Mononuclear cell (primary cell): Measurements from ENCODE around the gene DDR2. TPM values are rescaled to one million over a fixed set of nuclear protein-coding genes. Genes with fewer than 3 reads are reported as not detected.
A peak's percentile ranks its signal among the peaks of the same experiment; 100 is the strongest.
"Not testable (repeated sequence)": the region's sequence is repeated elsewhere in the genome, so short reads cannot be mapped to it uniquely, and the experiment has no call there.

Experiments used
- H3K27me3 ChIP-seq: 2 replicates; pipeline ENCODE4 v1.6.0; 2011; ENCODE audit warnings: low read length, control low read depth; ENCODE audit not compliant: insufficient read depth
- H3K4me1 ChIP-seq: 2 replicates; pipeline ENCODE4 v1.5.1; 2011; ENCODE audit warnings: mild to moderate bottlenecking, low read length, control low read depth; ENCODE audit not compliant: insufficient read depth
- H3K4me3 ChIP-seq: 2 replicates; pipeline ENCODE4 v1.5.1; 2011; ENCODE audit warnings: mild to moderate bottlenecking, low read length, moderate library complexity
- H3K9me3 ChIP-seq: 2 replicates; pipeline ENCODE4 v1.5.1; 2011; ENCODE audit warnings: low read depth, mild to moderate bottlenecking, control low read depth, low read length
- total RNA-seq: library from RNA; depleted of rRNA; stranded (reverse); fragments of >200 nt; gene quantifications from one replicate; pipeline ENCODE4 v1.2.3, GENCODE V29; 2012

Gene DDR2
- total RNA-seq, 1 donor: 1.2 TPM

GRCh38 chr1:162765788-162766187, 133.5 kb downstream of the DDR2 start:
- Histone ChIP-seq H3K4me3 (no peak overlapping the region), H3K9me3 (no peaks in the 10 kb centered on the region), H3K27me3 (no peaks in the 10 kb centered on the region), H3K4me1 (no peaks in the 10 kb centered on the region)

DNA sequence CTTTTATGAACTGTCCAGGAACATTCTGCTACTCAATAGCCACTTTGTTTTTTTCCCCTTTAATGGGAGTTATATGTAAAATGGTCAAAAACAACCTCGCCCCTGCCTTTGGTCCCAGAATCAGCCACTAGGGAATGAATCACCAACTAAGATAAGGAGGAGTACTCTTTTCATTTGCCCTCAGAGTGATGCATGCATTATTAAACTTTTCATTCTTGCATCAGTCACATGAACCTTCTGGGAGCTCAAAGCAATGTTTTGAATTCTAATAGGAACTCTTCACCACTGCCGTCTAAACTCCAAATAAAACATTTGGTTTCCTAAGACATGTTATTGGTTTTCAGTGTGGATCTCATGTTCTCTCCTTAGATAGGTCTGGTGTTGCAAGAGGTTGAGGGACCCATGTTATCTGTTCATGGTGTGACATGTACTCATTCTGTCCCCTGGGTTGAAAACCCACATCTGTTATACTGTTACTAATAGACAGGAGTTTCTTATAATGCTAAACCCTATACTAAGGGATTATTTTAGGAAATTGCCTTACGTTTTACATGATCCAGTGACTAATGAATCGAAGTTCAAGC, 140.4 kb downstream of the DDR2 start:
- Histone ChIP-seq H3K9me3 (no peaks in the 10 kb centered on the region), H3K4me3 (no peak overlapping the region), H3K4me1 (no peaks in the 10 kb centered on the region), H3K27me3 (no peaks in the 10 kb centered on the region)

GRCh38 chr1:162774007-162774406, 141.7 kb downstream of the DDR2 start:
- Histone ChIP-seq H3K4me1 (no peaks in the 10 kb centered on the region), H3K27me3 (peaks cover 6% of the 10 kb centered on the region), H3K9me3 (no peaks in the 10 kb centered on the region), H3K4me3 (no peak overlapping the region)

GRCh38 chr1:162779043-162779442, 146.8 kb downstream of the DDR2 start:
- Histone ChIP-seq H3K27me3 (peaks cover 6% of the 10 kb centered on the region), H3K9me3 (no peaks in the 10 kb centered on the region), H3K4me3 (no peak overlapping the region), H3K4me1 (no peaks in the 10 kb centered on the region)

DNA sequence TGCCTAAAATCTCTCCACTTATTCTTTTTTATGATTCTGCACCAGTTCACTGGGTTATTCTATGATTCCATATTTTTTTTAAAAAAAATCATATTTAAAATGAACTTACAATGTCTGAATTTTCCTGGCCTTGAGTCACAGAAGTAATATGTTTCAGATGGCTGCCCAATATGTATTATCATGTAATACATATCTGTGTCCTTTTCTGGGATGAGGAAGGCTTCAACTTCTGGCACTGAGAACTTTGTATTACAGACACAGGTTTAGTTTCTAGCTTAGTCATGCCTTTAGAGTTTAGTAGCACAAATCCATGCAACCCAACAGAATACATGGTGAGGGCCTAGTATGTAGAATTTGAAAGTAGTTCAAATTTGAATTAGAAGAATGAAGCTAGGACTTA, 150.4 kb downstream of the DDR2 start:
- Histone ChIP-seq H3K9me3 (no peaks in the 10 kb centered on the region), H3K4me3 (no peak overlapping the region), H3K27me3 (peaks cover 6% of the 10 kb centered on the region), H3K4me1 (no peaks in the 10 kb centered on the region)

DNA sequence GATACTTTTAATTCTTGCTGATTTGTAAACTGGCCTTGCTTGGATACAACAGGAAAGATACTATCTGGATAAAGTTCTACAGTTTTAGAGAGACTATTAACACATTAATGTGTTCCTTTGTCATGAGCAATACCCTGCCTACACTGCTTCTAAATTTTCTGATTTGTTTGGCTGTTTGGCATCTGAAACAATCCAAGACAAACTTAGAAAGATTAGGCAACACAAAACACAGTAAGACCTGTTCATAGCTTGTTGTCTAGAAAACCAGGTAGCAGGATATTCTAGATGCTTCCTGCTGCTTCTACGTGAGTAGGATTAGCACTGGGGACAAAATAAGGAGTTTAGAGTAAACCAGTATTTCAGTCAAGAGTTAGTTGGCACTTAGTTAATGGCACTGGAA, 152.7 kb downstream of the DDR2 start:
- H3K4me1 ChIP-seq, H3K4me3 ChIP-seq, H3K9me3 ChIP-seq, H3K27me3 ChIP-seq: not testable (repeated sequence)

- H3K4me3 ChIP-seq, H3K4me1 ChIP-seq, H3K27me3 ChIP-seq, H3K9me3 ChIP-seq: not testable (repeated sequence)
Measured at GRCh38 chr1:162788783-162789182, 156.5 kb downstream of the DDR2 start.

DNA sequence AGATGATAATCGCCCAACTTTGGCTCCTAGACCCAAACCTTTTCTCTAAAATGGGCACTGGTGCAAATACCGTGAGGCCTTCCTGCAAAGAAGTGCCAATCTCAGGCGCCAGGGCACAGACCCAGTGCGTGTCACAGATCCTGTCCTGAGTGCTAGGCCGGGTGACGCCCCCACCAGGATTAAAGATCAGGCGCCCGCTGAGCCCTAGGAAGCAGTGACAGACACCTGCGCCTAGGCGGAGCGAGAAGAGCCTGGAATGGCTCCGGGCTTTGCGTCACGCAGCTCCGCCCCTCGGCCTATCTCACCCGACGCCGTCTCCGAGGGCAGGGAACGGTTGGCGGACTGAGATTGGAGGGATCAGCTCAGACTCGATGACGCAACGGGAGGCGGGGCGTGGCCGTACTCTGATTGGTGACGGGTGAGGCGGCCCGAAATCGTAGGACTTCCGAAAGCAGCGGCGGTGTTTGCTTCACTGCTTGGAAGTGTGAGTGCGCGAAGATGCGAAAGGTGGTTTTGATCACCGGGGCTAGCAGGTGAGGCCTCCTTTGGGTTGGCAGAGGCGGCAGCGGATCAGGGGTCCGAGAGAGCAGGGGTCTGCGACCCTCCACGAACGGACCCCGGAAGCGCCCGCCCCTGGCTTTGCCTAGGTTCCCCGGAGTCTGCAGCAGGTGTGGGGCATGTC, 158.2 kb downstream of the DDR2 start, which contains the start of gene HSD17B7:
Gene HSD17B7, plus strand, starts transcription at position 400 of the 682 bp plus-strand sequence. Its CDS starts 99 bp downstream, at position 499.
- peak within 1 kb of the TSS; percentile 49 for H3K4me3 ChIP-seq
- not testable (repeated sequence) for H3K27me3 ChIP-seq, H3K4me1 ChIP-seq, H3K9me3 ChIP-seq

DNA sequence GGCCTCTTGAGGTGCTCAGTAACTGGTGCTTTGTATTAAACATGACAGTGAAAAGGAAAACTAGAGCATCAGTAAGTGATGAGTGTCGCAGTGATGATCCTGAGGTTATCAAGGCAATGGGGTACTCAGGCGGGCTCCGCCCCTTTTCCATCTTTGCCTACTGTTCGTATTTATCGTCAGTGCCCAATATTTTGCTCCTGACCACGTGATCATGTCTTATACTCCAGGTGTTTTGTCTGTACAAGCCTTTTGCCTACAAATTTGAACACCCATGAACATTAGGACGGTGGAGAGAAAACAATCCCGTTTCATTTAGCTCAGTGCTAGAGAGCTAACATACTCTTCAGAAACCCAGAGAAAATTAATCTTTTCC, 158.7 kb downstream of the DDR2 start:
- H3K27me3 ChIP-seq, H3K9me3 ChIP-seq, H3K4me1 ChIP-seq: not testable (repeated sequence)
- peak overlapping the region; percentile 49 for H3K4me3 ChIP-seq

DNA sequence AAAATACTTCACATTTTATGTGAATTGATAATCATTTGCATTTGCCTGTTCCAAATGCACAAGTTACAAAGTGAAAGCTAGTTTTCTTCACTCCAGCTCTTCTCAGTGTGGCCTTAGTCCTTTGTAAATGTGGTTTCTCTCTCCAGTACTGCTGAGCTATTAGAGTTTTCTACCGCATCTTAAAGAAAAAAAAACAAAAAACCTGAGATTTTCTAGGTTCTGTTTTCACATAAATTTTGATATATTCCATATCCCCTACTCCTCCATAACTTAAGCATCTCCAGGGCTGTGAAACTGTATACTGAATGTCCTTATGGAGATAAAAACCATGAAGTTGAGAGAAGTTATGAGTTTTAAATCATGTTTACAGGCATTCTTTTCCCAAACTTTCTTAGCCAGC, 162.0 kb downstream of the DDR2 start:
- H3K9me3 ChIP-seq, H3K4me1 ChIP-seq, H3K4me3 ChIP-seq, H3K27me3 ChIP-seq: not testable (repeated sequence)

- not testable (repeated sequence) for H3K4me3 ChIP-seq, H3K27me3 ChIP-seq, H3K9me3 ChIP-seq, H3K4me1 ChIP-seq
Measured at GRCh38 chr1:162796617-162797279, 164.5 kb downstream of the DDR2 start.

DNA sequence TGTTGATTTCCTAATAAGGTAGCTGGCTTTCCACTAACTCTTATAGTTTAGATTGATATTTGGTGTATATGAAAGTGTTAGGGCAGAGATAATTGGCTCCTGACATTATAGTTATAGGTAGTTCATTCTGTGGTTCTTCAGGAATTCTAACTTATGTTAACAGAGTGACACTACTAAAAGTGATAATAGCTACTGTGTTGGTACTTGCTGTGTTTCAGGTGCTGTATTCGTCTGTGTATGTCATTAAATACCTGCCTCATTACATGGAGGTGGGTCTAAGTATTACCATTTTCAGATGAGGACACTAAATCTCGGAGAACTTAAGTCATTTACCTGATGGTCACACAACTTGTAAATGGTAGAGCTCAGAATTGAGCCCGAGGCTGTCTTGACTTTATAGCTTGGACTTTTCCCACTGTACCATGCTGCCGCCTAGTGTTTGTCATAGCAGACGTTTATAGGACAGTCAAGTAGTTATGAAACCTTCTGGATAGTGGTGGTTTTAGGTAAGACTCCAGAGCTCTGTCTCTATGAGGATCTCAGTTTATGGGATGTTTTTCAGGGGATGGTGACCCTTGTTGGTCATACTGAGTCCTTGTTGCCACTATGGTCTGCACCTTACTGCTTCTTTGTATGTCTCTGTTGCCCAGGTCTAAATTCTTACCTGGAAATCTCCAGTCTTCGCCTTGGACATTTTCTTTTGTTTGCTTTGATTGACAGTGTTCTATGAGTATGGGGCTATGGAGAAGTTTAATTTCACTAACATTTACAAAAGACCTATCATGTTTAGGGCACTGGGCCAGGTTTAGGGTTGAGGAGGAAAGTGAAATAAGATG, 167.9 kb downstream of the DDR2 start:
- H3K4me3 ChIP-seq, H3K4me1 ChIP-seq, H3K27me3 ChIP-seq, H3K9me3 ChIP-seq: not testable (repeated sequence)

DNA sequence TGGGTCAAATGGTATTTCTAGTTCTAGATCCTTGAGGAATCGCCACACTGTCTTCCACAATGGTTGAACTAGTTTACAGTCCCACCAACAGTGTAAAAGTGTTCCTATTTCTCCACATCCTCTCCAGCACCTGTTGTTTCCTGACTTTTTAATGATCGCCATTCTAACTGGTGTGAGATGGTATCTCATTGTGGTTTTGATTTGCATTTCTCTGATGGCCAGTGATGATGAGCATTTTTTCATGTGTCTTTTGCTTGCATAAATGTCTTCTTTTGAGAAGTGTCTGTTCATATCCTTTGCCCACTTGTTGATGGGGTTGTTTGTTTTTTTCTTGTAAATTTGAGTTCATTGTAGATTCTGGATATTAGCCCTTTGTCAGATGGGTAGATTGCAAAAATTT, 175.2 kb downstream of the DDR2 start:
- not testable (repeated sequence) for H3K9me3 ChIP-seq, H3K4me3 ChIP-seq, H3K4me1 ChIP-seq, H3K27me3 ChIP-seq

- not testable (repeated sequence) for H3K4me3 ChIP-seq, H3K4me1 ChIP-seq, H3K9me3 ChIP-seq, H3K27me3 ChIP-seq
Measured at GRCh38 chr1:162812357-162812756, 180.1 kb downstream of the DDR2 start.

DNA sequence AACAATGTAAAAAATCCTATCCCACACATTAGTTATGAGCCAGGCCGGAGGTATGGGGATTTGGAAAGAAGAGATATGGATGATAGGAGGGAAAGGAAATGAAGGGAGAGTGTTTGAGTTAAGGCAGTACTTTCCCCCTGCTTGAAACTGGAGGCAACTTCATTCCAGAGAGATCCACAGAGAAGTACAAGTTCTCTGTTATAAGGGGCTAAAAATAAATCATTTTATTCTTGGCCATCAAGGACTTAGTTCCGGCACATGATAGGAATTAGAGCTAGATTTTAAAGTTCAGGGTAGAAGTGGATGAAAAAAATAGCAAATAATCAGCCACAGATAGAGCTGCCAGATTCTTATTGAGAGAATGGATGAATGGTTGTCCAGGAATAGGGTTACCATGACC, 185.9 kb downstream of the DDR2 start:
- H3K4me1 ChIP-seq, H3K9me3 ChIP-seq, H3K4me3 ChIP-seq: not testable (repeated sequence)
- peaks cover 23% of the 10 kb centered on the region for H3K27me3 ChIP-seq
